Astrocyte of the spinal cord (primary cell): ENCODE measurements around the gene TMEM63C.

Experiments used
- DNase-seq: peaks from one replicate; pipeline ENCODE4 v3.0.0; 2011; ENCODE audit warnings: low read depth, low spot score
- H3K4me3 ChIP-seq: 2 replicates; pipeline ENCODE4 v1.5.1; 2011; ENCODE audit warnings: low read depth, mild to moderate bottlenecking, low read length, moderate library complexity
- CTCF ChIP-seq: IDR thresholded peaks from 2 replicates; pipeline ENCODE4 v1.5.1; 2012; ENCODE audit warnings: low read depth, mild to moderate bottlenecking, low read length, inconsistent platforms
- in situ Hi-C: cut with HindIII; loops from 2 replicates; pipeline ENCODE4 v1.10.0; 2017; ENCODE audit warnings: low sequenced_read_pairs

Gene TMEM63C

GRCh38 chr14:77268989-77269600 is 87.5 kb downstream of the TMEM63C start:
- DNase-seq: no peak
- in situ Hi-C loops: no loop called here
- no peak overlapping the region for H3K4me3 ChIP-seq
- TF ChIP-seq CTCF: no peak

GRCh38 chr14:77270361-77271112 is 88.9 kb downstream of the TMEM63C start:
- in situ Hi-C loops: no loop called here
- no peak for TF ChIP-seq CTCF
- no peak for DNase-seq
- no peak overlapping the region for H3K4me3 ChIP-seq

- no peak for TF ChIP-seq CTCF
- in situ Hi-C loops: no loop called here
- DNase-seq: no peak
- no peak within 1 kb of the TSS for H3K4me3 ChIP-seq
These were observed 89.6 kb downstream of the TMEM63C start, which contains the start of gene NGB for GRCh38 chr14:77271113-77271710. Gene NGB (minus strand): TSS chr14:77271206. CDS start chr14:77270937, 269 bp downstream.

GRCh38 chr14:77272261-77272660 is 90.7 kb downstream of the TMEM63C start:
- H3K4me3 ChIP-seq: no peak overlapping the region
- in situ Hi-C loops: no loop called here
- no peak for DNase-seq
- no peak for TF ChIP-seq CTCF

- no peak overlapping the region for H3K4me3 ChIP-seq
- DNase-seq: no peak
- in situ Hi-C loops: no loop called here
These were observed 92.2 kb downstream of the TMEM63C start for GRCh38 chr14:77273796-77274195.

More at GRCh38 chr14:77273796-77274195, 92.2 kb downstream of the TMEM63C start:
- no peak for TF ChIP-seq CTCF
